RPMI7951 (cell line): Measurements from ENCODE around the gene TRMT1. TPM values are rescaled to one million over a fixed set of nuclear protein-coding genes. Genes with fewer than 3 reads are reported as not detected.
"Not testable (repeated sequence)": the region's sequence is repeated elsewhere in the genome, so short reads cannot be mapped to it uniquely, and the experiment has no call there.

ENCODE experiments used
- DNase-seq: peaks from one replicate; pipeline ENCODE4 v3.0.0-alpha.2; 2012; ENCODE audit warnings: low read depth
- total RNA-seq: library from RNA; depleted of rRNA; stranded (reverse); fragments of >200 nt; shearing (Covaris generic); gene quantifications from 2 replicates; pipeline ENCODE4 v1.2.3, GENCODE V29; 2014; rRNA removed

Gene TRMT1
- 39.7 and 46.4 TPM in 2 replicates for total RNA-seq

GRCh38 chr19:13116282-13117175 is at the start of gene TRMT1:
TSS of gene TRMT1 (minus strand) at chr19:13116740. CDS start at chr19:13116399, 341 bp downstream.
- peak; percentile 94 for DNase-seq

DNA sequence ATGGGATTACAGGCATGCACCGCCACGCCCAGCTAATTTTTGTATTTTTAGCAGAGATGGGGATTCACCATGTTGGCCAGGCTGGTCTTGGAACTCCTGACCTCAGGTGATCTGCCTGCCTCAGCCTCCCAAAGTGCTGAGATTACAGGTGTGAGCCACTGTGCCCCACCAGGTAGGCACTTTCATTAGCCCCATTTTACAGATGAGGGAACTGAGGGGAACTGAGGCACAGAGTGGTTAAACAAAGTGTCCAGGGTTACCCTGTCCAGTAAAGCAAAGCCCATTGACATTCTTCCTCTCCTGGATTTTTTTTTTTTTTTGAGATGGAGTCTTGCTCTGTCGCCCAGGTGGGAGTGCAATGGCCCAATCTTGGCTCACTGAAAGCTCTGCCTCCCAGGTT is 49.6 kb upstream of the TRMT1 start:
- DNase-seq, result not testable (repeated sequence)

DNA sequence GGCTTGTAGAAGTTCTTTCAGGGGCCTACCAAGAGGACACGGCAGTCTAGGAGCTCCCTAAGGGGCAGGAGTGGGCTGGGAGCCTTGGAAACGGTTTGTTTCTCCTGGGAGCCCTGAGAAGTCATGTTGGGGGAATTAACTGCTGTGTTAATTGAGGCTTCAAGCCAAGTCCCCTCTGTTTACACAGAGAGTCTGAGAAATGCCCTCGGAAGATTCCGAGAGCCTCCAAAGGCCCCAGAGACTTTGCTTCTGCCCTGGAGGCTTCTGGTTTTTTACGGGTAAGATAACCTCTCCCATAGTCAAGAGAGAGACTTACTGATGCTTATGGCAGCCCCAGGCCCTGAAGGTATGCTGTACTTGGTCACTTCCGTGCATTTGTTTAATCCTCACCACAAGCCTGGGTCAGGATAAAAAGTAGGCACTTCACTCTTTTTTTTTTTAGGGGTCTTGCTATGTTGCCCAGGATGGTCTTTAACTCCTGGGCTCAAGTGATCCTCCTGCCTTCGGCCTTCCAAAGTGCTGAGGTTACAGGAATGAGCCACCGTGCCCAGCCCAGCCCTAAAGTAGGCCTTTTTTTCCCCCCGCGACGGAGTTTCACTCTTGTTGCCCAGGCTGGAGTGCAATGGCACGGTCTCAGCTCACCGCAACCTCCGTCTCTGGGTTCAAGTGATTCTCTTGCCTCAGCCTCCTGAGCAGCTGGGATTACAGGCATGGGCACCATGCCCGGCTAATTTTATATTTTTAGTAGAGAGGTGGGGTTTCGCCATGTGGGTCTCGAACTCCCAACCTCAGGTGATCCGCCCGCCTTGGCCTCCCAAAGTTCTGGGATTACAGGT is 48.8 kb upstream of the TRMT1 start:
- peak; percentile 75 for DNase-seq

DNA sequence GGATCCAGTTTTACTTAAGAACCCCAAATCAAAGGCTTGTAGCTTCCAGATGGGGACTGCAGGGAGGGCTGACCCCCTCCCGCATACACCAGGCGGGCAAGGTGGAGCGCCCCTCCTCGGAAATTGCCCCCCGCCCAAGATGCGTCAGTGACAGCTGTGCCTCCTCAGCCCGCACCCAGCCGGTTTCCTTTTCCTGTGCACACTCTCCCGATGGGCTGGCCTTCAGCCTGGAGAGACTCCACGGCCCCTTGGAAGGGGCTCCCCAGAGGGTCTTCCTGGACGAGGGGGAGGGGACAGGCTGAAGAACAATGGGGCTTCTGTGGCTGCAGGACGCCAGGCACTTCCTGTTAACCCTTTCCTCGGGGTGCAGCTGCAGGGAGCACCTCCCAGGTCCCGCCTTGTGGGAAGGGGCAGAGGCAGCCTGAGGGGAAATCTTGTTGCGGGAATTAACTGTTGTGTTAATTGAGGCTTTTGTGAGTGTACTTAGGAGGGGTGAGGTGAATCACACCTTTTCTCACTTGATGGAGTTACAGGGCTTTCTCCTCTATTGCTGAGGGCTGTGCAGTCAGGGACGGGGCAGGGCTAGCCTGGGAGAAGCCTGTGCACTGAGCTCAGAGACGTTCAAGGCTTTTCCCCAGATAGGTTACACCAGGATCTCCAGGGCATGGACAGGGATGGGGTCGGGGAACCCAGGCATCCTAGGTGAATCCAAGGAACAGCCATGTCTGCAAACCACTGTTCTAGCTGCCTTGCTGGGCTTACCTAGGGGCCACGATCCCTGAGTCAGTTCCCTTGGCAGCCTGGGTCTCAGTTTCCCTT is 48.0 kb upstream of the TRMT1 start:
- peak; percentile 89 for DNase-seq

- peak; percentile 97 for DNase-seq
Observed at GRCh38 chr19:13163609-13164342, 47.2 kb upstream of the TRMT1 start.

- peak; percentile 99 for DNase-seq
Observed at GRCh38 chr19:13162724-13163608, 46.4 kb upstream of the TRMT1 start.

DNA sequence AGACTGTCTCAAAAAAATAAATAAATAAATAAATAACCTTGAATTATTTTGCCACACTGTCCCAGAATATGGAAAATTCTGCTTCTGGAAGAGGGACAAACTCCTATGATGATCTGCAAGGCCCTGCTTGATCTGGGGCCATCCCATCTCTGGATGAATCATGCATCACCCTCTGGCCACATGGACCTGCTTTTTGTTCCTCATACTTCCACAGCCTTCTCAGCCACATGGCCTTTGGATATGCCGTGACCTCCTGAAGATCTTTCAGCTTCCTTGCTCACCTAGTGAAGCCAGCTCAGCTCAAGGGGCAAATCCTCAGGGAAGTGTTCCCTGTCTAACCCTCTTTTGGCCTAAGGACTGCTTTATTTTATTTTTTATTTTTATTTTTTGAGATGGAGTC is 44.0 kb upstream of the TRMT1 start:
- DNase-seq, result peak; percentile 84

- DNase-seq, result no peak
Observed at GRCh38 chr19:13159713-13160112, 43.2 kb upstream of the TRMT1 start.

- DNase-seq, result peak; percentile 73
Observed at GRCh38 chr19:13155472-13156359, 39.2 kb upstream of the TRMT1 start.

DNA sequence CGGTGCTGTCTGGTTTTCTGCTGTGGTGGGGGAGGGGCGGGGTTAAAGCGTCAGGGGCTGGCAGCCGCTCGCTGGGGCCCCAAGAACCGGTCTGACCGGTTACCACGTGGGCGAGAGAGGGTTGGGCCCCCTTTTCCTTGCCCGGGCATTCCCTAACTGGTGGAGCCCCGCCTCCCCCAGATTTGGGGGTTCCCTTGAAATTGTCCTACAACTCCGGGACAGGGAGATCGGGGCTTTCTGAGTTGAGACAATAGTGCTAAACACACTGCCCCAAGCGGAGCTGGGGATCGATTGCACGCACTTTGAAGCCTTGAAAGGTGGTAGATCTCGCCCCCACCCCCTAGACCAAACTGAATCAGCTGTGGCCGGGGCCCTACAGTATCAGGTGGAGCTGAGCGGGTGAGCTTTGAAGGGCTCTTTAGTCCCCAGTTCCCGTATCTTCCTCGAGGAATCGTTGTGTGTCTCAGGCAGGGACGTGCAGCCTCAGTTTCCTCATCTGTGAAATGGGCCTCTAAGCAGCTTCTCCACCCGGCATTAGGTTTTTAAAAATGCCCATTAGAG is 38.5 kb upstream of the TRMT1 start:
- DNase-seq, result peak; percentile 60

DNA sequence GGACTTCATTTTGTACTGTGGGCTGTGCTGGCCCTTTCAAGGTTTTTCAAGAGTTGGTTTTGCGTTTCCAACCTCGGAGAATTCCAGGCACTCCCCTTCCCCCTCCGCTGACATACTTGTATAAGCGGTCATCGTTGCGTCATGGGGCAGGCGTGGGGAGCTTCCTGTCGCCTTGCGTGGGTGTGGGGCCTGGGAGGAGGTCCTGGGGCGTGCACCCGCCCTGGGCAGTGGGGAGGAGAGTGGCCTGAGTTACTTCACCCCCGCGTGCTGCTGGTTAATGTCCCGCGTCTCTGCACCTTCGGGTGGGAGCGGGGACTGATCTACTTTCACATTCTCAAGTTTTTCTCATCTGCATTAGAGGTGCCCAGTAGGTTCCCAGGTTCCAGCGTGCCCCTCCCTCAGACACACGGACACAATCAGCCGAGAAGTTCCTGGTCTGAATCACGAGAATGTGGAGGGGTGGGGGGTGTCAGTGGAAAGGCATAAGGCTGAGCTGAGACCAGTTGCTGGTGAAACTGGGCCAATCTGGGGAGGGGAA is 37.8 kb upstream of the TRMT1 start:
- DNase-seq, result peak; percentile 86

GRCh38 chr19:13153569-13154240 is 37.2 kb upstream of the TRMT1 start:
- no peak for DNase-seq

GRCh38 chr19:13152974-13153568 is 36.5 kb upstream of the TRMT1 start:
- peak; percentile 95 for DNase-seq

DNA sequence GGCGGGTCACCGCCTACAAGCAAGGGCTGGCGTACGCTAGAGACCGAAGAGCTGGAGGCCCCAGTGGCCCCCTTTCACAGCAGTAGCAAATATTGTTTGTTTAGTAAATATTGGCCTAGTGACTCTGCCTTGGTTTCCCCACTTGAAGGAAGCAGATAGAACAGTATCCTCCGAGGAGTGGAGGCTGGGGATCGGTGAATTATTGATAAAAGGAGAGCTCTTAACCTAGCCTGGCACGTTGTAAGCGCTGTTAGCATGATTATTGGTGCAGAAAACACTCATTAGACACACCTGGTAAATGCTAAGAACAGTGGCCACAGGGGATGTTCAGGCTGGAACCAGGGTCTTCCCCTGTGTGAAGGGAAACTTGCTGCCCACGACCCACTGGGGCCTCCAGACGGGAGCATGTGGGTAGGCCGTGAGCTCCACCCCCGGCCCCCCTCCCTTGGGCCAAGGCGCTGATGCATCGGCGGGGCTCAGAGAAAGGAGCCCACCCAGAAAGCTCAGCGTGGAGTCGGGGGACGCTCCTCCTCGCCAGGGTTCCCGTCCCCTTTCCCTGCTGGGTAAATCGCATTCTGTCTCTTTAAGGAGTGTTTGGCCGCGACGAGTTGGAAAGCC is 35.9 kb upstream of the TRMT1 start:
- DNase-seq, result no peak

DNA sequence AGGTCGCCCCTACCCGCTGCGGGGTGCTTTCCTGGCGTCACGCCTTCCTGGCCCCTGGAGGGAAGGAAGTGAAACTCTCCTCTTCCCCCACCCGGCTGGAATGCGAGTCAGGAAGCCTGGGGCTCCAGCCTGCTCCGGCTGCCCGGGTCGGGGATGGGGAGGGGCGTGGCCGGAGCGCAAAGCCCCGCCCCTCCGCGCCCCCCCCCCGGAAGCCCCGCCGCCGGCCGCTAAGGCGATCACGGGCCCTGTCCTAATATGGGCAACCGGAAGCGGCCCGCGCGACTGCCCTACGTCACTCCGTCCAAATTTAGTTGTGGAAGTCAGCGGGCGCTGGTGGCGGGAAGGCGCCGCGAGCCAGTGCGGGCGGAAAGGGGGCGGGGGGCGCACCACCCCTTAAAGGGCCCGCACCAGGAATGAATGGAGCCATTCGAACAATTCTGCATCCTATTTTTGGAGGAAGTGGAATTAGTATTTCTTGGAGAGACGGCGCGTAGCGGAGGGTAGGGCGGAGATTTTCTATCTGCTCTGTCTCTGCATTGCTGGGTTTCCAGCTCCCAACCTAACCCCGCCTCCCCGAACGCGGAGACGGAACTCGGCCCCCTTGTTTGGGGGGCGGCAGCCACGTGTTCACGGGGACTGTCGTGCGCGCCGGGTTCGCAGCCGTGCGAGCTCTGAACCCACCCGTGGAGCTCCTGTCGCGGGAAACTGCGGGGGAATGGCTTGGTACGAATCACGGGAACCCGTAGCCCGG is 35.2 kb upstream of the TRMT1 start:
- DNase-seq, result peak; percentile 96

GRCh38 chr19:13150931-13151604 is 34.5 kb upstream of the TRMT1 start:
- DNase-seq, result no peak
